GM18507 (cell line): ENCODE results near the gene ZNF710.
A peak's percentile ranks its signal among the peaks of the same experiment; 100 is the strongest.

Source experiments
- DNase-seq: peaks from one replicate; pipeline ENCODE4 v3.0.0; 2011; ENCODE audit warnings: low read depth; ENCODE audit not compliant: insufficient read length; ENCODE audit errors: extremely low spot score
- FAIRE-seq: peaks from 2 replicates; lab custom pipeline; 2011; peaks lifted over from hg19 to GRCh38; lab: Jason Lieb, UNC

ZNF710 gene

DNA sequence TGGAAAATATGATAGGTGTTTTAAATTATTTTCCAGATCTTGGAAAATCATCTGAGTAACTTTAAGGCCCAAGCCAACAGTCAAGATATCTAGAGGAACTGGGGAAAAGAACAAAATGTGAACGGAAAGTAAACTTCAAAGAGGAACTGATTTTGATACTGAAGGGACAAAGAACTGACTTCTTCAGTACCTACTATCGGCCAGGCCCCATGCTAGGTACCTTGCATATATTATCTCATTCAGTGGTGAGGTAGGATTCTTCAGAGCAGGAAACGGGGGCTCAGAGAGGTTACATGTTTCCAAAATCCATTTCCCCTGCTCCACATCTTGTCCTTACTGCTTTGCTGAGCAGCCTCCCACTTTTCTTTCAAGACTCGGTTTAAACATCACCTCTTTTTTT lies 9.8 kb upstream of the ZNF710 start:
- DNase-seq = no peak
- FAIRE-seq = no peak

GRCh38 chr15:89993349-89993748 lies 7.8 kb upstream of the ZNF710 start:
- DNase-seq (no peak), FAIRE-seq (no peak)

- FAIRE-seq = no peak
- no peak for DNase-seq
These were observed 4.0 kb upstream of the ZNF710 start for GRCh38 chr15:89997079-89997478.

DNA sequence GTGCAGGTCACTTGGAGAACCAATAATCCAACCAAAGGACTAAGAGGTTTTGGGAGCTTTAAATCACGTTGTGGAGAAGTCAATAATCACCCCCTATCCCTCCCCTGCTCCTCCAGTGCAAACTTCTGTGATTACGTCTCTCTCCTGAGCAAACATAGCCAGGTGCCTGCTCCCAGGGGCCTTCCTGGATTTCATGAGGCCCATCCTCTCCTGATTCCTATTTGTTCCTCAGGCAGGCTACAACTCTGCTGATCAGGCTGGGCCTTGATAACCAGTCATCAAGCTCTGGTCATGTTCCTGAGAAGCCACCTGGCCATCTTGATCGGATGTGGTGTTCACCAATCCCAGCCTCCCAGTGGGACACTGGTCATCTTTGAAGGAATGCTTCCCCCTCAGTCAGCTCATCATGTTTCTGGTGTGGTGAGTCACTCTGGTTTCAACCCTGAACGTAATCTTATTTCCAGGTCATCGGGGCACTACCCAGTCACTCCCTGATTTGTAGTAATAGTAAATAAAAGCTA lies 2.9 kb upstream of the ZNF710 start:
- DNase-seq (no peak), FAIRE-seq (no peak)

GRCh38 chr15:89998923-89999675 lies 2.0 kb upstream of the ZNF710 start:
- no peak for FAIRE-seq
- DNase-seq = no peak

DNA sequence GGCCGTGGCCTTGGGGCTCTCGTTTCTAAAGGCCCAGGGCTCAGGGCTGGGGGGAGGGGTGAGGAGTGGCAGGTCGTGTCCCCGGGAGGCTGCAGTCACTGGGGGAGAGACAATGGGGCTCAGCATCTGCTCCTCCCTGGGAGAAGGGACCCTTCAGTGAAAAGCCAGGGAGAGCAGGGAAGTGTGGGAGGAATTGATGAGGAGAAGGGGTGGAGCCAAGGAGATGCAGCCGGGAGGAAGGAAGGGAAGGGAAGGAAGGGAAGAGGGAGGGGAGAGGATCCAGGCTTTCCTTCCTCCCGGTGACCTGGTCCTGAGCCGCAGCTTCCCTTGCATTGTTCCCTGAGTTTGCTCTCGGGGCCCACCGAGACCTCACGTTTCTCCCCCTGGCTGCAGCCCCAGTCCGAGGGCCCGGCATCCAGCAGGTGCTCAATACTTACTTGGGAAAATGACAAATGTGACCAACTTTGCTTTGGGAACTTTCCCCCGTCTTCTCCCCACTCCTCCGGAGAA lies 1.4 kb upstream of the ZNF710 start:
- no peak for DNase-seq
- no peak for FAIRE-seq

DNA sequence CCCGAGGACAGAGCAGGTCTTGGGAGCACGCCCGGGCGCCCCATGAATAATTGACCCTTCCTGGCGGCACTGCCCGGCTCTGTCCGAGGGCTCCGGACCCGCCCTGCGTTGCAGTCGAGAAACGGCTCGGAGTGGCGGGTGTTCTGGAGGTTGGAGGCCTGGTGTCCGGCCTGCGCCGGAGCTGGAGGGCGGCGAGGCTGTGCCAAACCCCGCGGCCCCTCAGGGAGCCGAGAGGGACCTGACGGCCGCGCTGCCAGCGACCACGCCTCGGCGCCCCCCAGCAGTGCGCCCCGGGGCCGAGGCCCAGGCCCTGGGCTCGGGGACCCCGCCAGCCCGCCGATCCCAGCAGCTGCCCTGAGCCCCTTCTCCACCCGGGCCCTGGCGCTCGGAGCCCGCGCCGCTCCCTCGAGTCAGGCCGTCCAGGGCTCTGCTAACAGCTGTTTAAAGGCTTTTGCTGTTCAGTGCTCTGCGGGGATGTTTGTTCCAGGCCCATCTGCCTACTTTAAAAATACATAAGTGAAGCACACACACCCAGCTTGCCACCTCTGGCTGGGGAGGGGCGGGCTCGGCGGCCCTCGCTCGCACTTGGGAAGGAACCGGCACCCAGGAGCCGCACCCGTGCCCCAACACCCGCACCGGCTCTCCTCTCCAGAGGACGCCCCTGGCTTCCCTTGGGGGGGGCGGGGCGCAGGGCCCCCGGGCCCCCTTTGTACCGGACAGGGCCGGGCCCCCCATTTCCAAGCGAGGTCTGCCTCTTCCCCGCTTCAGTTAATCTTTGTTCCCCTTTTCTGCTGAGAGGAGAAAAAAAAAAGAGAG lies 730 bp upstream of the ZNF710 start:
- DNase-seq (no peak), FAIRE-seq (no peak)

GRCh38 chr15:90001683-90002427 lies 731 bp downstream of the ZNF710 start:
- DNase-seq = peak; percentile 66
- FAIRE-seq = no peak

DNA sequence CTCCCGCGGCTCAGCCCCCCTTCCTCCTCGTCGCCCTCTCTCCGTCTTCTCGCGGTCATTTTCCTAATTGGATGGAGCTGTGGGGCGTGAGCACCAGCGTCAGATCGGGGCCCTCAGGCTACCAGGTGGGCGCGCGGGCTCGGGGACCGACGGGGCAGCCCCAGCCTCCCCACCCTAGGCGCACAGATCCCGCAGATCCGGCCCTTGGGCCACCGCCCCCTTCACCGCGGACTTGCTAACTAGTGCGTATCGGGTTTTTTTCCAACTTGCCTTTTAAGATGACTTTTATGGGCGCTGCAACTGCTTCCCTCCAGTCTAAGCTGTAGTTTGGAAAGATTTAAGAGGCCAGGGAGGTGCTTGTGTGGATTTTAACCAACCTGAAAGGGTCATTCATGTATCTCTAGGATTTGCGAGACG lies 1.3 kb downstream of the ZNF710 start:
- peak; percentile 29 for DNase-seq
- peak; percentile 29 for FAIRE-seq

- FAIRE-seq (no peak), DNase-seq (no peak)
These were observed 2.6 kb downstream of the ZNF710 start for GRCh38 chr15:90003736-90004135.

DNA sequence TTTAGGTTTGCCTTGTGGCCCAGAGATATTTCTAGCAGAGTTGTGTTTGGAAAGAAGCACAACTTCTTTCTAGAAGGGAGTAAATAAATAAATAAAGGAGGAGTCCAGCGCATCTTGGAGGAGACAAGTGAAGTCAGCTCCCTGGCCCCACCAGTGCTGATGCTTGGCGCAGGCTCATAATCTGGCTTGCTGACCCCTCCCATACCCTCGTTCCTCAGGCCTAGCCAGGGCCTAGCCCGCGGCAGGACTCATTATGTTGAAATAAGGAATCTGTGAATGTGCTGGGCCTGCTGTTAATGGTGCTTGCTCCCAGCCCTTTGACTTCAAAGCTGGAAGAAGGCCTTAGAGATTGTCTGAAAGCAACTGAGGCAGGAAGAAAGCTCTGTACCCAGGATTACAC lies 3.1 kb downstream of the ZNF710 start:
- DNase-seq = no peak
- FAIRE-seq = no peak

GRCh38 chr15:90004671-90005070 lies 3.5 kb downstream of the ZNF710 start:
- FAIRE-seq = no peak
- no peak for DNase-seq

GRCh38 chr15:90006217-90007075 lies 5.3 kb downstream of the ZNF710 start:
- DNase-seq = no peak
- FAIRE-seq = peak; percentile 9

- DNase-seq = no peak
- FAIRE-seq = no peak
These were observed 5.9 kb downstream of the ZNF710 start for GRCh38 chr15:90007076-90007460.

GRCh38 chr15:90008607-90009006 lies 7.5 kb downstream of the ZNF710 start:
- no peak for DNase-seq
- FAIRE-seq = no peak

DNA sequence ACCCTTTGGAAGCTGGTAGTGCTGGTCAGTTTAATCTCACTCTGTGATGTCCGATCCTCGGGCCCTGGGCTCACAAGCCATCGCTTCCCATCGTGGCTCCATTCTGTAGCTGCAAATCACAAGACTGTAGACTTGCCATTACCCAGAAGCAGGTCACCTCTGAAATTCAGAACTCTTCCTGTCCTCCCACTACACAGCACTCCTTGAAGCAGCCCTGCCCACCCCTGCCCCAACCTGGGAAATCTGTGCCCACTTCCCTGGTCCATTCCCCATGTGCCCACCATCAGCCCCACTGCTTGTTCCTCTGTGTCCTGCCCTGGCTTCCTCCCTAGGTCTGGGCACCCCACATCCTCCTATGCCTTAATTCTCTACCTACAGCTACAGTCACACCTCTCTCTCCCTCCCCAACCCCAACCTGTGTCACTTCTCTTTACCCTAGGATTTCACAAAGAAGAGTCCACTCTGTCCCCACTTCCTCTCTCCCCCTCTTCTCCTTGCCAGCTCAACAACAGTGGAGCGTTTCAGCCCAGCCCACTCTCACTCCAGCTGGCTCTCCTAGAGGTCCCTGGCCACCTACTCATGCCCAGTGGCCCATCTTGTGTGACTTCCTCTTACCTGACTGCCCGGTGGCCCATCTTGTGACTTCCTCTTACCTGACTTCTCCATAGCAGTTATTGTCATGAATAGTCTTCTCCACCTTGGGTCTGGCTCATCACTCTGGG lies 8.3 kb downstream of the ZNF710 start:
- DNase-seq = no peak
- no peak for FAIRE-seq

GRCh38 chr15:90011705-90012104 lies 10.6 kb downstream of the ZNF710 start:
- DNase-seq (no peak), FAIRE-seq (no peak)

DNA sequence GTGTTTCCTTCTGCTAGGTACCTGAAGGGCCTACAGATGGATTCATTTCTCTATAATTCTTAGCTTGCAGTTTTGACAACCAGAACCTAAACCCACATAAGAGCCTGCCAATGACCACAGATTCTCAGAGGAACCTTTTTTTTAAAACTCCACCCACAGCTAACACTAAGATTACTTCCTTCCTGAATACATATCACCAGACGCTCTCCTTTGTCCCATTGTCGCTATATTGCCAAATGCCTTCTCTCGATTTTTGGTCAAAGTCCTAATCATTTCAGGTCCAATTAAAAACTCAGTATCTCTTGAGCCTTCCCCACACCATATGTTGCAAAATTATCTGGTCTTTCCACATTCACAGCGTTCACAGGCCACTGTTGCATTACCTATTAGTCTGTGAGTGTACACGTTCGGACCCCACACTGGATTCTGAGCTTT lies 12.4 kb downstream of the ZNF710 start:
- DNase-seq = no peak
- peak; percentile 67 for FAIRE-seq
